ENCODE measurements around the gene ATG16L2. TPM values are rescaled to one million over a fixed set of nuclear protein-coding genes. Genes with fewer than 3 reads are reported as not detected.

Gene ATG16L2
- total RNA-seq, 2 donors from 2014 or later: 9.0 to 10.0 TPM

GRCh38 chr11:72828692-72829101 is 14.5 kb downstream of the ATG16L2 start:
- Histone ChIP-seq H3K27me3 (no peaks in the 10 kb centered on the region), H3K9me3 (no peaks in the 10 kb centered on the region), H3K36me3 (peaks cover 7% of the 10 kb centered on the region), H3K4me1 (peaks cover 0 to 35% of the 10 kb centered on the region in 2 donors), H3K27ac (peak overlapping the region in 1 of 2 donors; percentile 40), H3K4me3 (no peak overlapping the region)
- no peak for TF ChIP-seq CTCF (IDR thresholded peaks at IDR 0.05)
- DNase-seq (ENCODE audit: low spot score): no peak

- TF ChIP-seq CTCF (IDR thresholded peaks at IDR 0.05): no peak
- Histone ChIP-seq H3K4me1 (peaks cover 0 to 40% of the 10 kb centered on the region in 2 donors), H3K4me3 (no peak overlapping the region), H3K27me3 (no peaks in the 10 kb centered on the region), H3K27ac (no peak overlapping the region), H3K9me3 (no peaks in the 10 kb centered on the region), H3K36me3 (peaks cover 7% of the 10 kb centered on the region)
- DNase-seq (ENCODE audit: low spot score): no peak
These were observed 15.0 kb downstream of the ATG16L2 start for GRCh38 chr11:72829178-72829577.

- H3K4me3 ChIP-seq: no peak overlapping the region
- TF ChIP-seq CTCF (IDR thresholded peaks at IDR 0.05): no peak
- H3K9me3 ChIP-seq: no peaks in the 10 kb centered on the region
- peaks cover 0 to 48% of the 10 kb centered on the region in 2 donors for H3K4me1 ChIP-seq
- no peak overlapping the region for H3K27ac ChIP-seq
- no peaks in the 10 kb centered on the region for H3K27me3 ChIP-seq
- peaks cover 7% of the 10 kb centered on the region for H3K36me3 ChIP-seq
- no peak for DNase-seq (ENCODE audit: low spot score)
These were observed 15.8 kb downstream of the ATG16L2 start for GRCh38 chr11:72829884-72830533.

GRCh38 chr11:72831521-72832300 is 17.5 kb downstream of the ATG16L2 start:
- peak overlapping the region; percentile 87 to 95 for H3K27ac ChIP-seq
- peaks cover 7% of the 10 kb centered on the region for H3K36me3 ChIP-seq
- H3K27me3 ChIP-seq: no peaks in the 10 kb centered on the region
- H3K9me3 ChIP-seq: no peaks in the 10 kb centered on the region
- H3K4me3 ChIP-seq: no peak overlapping the region
- peak; percentile 93 for DNase-seq (ENCODE audit: low spot score)
- TF ChIP-seq CTCF (IDR thresholded peaks at IDR 0.05): peak; percentile 81 to 96
- H3K4me1 ChIP-seq: peaks cover 0 to 65% of the 10 kb centered on the region in 2 donors

GRCh38 chr11:72832301-72833082 is 18.3 kb downstream of the ATG16L2 start:
- TF ChIP-seq CTCF (IDR thresholded peaks at IDR 0.05): no peak
- Histone ChIP-seq H3K27ac (peak overlapping the region; percentile 87 to 95), H3K4me1 (peaks cover 0 to 67% of the 10 kb centered on the region in 2 donors), H3K9me3 (no peaks in the 10 kb centered on the region), H3K27me3 (no peaks in the 10 kb centered on the region), H3K4me3 (no peak overlapping the region), H3K36me3 (peaks cover 12% of the 10 kb centered on the region)
- no peak for DNase-seq (ENCODE audit: low spot score)
